GM12801 (cell line): ENCODE results near the gene ACY1.

Experiments used
- TF ChIP-seq, protein P1 (sequence below): IDR thresholded peaks from one replicate; pipeline ENCODE4 v1.5.1; 2011; ENCODE audit warnings: control low read depth; ENCODE audit not compliant: insufficient read length; ENCODE audit errors: extremely low read depth

ACY1 gene

DNA sequence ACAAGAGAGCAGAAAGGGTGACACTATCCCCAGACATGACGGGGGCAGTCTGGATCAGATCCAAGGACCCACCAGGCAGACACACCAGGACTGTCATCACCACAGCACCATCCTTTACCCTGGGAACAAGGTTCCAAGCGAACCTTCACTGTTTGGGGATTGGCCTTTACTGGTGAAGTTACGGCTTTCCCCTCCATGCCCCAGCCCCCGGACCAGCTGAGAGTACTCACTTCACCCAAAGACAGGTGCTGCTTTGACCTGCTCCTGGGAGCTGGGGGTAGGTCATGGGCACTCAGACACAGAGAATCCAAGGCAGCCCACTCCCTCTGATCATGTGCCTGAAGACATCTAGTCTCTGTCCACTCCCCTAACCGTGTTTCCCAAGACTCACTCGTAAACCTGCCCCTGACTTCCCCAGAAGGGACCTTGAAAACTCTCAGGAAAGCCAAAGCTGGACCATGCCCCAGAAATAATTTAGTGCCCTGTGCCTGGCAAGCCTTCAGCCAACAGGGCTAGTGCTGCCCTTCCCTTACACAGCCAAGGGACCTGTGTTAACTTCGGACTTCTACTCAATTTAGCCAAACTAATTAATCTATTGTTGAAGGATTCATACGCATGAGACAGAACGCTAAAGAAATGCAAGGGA, 44.4 kb upstream of the ACY1 start:
- TF ChIP-seq, protein P1, sequence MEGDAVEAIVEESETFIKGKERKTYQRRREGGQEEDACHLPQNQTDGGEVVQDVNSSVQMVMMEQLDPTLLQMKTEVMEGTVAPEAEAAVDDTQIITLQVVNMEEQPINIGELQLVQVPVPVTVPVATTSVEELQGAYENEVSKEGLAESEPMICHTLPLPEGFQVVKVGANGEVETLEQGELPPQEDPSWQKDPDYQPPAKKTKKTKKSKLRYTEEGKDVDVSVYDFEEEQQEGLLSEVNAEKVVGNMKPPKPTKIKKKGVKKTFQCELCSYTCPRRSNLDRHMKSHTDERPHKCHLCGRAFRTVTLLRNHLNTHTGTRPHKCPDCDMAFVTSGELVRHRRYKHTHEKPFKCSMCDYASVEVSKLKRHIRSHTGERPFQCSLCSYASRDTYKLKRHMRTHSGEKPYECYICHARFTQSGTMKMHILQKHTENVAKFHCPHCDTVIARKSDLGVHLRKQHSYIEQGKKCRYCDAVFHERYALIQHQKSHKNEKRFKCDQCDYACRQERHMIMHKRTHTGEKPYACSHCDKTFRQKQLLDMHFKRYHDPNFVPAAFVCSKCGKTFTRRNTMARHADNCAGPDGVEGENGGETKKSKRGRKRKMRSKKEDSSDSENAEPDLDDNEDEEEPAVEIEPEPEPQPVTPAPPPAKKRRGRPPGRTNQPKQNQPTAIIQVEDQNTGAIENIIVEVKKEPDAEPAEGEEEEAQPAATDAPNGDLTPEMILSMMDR, result no peak

DNA sequence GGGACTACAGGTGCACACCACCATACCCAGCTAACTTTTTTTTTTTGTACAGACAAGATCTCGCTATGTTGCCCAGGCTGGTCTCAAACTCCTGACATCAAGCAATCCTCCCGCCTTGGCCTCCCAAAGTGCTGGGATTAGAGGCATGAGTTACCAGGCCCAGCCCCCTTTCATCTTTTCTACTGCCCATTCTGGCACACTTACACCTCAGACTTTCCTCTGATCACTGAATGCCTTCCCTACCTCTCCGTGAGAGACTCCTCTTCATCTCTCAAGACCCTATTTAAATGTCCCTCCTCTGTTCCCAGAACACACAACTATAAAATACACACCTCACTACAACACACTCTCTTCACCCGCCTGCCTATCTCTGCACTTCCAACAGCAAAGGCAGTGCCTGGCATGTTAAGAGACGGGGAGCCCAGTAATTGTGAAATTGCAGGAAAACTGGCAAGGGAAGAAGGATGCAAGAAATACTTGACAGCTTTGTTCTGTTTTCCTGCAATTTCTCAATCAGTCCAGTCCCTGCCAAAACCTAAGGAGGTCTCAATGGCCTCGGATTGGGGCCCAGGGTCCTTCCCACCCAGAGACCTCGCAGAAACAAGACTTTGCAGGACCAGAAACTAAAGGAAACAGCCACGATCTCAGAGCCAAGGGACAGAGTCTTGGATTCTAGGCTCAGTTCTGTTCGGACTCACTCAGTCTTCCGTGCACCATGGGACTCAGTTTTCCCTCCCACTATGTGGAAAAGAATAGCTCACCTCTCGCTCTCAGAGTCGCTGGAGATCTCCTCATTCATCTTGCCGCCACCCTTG, 42.5 kb upstream of the ACY1 start:
- TF ChIP-seq, protein P1, result no peak

DNA sequence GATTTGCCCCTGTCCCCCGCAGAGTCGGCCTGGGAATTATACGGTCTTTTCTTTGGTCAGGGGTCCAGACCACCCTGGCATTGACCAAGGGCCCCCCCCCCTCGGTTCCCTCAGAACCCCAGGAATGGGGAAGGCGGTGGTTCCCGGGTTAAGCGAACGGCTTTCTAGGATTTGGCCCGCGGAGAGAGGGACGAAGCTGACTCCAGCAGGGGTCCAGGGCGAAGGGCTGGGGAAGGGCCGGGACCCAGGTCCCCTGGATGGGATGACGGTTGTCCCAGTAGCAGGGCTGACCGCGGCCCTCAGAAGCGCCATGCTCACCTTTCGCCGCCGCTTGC, 41.9 kb upstream of the ACY1 start:
- TF ChIP-seq, protein P1, result no peak

DNA sequence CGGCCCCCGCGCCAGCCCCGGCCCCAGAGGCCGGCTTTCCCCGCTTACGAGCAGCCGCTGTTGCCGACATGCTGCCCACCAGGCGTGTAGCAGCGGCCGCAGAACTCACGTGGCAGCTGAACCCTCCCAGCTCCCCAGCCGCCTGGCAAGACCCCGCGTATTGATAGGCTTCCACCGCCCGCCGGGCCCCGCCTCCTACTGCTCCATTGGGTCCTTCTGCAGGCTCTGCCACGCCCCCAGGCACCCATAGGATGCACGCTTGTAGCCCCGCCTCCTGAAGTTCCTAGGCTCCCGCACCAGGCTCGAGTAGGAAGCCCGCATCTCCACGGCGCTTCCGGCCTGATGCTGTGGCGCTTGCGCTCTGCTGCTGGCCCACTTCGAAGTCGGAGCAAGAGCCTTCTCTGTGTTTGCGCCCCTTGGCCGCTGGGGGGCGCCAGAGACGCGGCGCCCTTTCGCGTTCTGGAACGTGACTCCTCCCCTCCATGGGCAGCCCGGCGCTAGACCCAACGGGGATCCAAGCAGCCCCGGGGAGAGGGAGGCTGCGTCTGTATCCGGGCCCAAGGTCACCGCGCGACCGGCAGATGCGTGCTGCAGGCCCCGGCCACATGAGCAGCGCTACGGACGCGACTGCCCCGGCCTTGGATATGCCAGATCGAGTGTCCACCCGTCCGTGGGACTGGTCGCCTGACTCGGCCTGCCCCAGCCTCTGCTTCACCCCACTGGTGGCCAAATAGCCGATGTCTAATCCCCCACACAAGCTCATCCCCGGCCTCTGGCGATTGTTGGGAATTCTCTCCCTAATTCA, 41.3 kb upstream of the ACY1 start, which contains the start of the genes PARP3 and RRP9:
Gene PARP3 (plus strand): TSS at position 566 of the 805 bp plus-strand sequence. CDS start 993 bp downstream, outside the sequence.
Gene RRP9 (minus strand): TSS at position 107 of the 805 bp plus-strand sequence. CDS start 37 bp downstream, at position 70.
- TF ChIP-seq, protein P1, result peak; percentile 62

DNA sequence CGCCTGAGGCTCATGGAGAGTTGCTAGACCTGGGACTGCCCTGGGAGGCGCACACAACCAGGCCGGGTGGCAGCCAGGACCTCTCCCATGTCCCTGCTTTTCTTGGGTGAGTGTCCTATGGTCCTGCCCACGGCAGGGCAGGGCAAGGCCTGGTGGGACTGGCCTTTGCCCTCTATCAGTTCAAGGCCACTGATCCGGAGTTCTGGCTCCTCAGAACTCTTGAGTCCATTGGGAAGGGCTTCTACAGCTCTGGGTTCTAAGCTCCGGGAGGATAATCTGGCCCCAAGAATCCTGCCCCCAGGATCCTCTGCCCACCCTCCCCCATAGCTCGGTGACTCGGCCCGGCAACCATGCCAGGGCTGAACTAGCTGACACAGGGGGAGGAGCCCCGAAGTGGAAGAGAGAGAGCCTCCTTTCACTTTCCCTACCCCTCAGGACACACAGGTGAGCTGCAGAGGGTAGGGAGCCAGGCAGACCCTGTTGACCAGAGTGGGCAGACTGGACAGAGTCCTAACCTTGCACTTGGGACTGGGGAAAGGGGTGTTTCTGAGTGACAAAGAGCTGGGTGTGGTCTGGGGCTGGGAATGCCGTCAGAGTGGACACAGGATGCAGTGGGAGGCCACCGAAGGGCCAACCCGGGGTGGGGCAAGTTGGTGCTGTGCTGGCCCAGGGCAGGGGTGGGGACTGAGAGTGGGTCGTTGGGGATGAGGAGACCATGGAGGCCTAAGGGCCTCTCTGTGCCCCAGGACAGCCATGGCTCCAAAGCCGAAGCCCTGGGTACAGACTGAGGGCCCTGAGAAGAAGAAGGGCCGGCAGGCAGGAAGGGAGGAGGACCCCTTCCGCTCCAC, 40.5 kb upstream of the ACY1 start:
- TF ChIP-seq, protein P1, result no peak

DNA sequence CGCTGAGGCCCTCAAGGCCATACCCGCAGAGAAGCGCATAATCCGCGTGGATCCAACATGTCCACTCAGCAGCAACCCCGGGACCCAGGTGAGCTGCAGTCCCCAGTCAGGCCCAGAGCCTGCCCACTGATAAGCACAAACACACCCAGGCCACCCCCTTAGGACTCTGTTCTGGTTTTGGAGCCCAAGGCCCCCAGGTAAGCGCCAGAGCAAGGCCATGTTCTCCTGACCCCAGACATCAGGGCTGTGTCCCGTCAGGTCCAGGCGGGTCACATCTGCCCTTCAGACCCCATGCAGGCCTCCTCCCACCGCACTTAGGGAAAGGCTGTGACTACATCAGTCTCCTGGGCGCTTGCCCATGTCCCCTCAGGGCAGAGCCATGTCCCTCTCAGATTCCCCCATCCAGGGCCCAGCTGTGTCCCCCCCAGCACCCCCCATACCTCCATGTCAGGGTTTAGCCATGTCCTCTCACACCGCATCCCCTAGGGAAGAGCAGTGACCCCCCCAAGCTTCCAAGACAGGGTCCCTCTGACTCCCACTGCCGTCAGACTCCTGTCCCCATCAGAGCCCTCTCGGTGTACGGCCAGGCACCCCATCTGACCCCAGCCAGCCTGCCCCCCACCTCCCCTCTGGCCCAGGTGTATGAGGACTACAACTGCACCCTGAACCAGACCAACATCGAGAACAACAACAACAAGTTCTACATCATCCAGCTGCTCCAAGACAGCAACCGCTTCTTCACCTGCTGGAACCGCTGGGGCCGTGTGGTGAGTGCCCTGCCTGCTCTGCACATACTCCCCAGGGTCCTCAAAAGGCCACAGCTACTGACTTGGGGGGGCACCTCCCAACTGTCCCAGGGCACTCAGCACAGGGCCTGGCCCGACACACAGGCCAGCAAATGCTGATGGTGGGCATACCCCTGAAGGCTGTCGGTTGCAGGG, 39.6 kb upstream of the ACY1 start:
- TF ChIP-seq, protein P1, result no peak
